H9 (cell line): ENCODE results near the gene SLC7A1. TPM values are rescaled to one million over a fixed set of nuclear protein-coding genes. Genes with fewer than 3 reads are reported as not detected.

ENCODE experiments used
- DNase-seq: peaks from one replicate; pipeline ENCODE4 v3.0.0-alpha.2; 2017
- H2AFZ ChIP-seq: one replicate; pipeline ENCODE4 v1.6.1; 2013; ENCODE audit warnings: mild to moderate bottlenecking, low read length, control low read depth, moderate library complexity
- H2AK5ac ChIP-seq: 2 replicates; pipeline ENCODE4 v1.6.1; 2013; ENCODE audit warnings: low read length, control low read depth, mixed read lengths; ENCODE audit not compliant: insufficient read length
- H2BK120ac ChIP-seq: one replicate; pipeline ENCODE4 v1.6.1; 2013; ENCODE audit warnings: low read depth, mild to moderate bottlenecking, low read length, control low read depth, inconsistent platforms; ENCODE audit not compliant: poor library complexity, severe bottlenecking
- H2BK12ac ChIP-seq: 2 replicates; pipeline ENCODE4 v1.6.1; 2013; ENCODE audit warnings: low read length, control low read depth, mixed read lengths, low read depth; ENCODE audit not compliant: insufficient read length
- H2BK15ac ChIP-seq: 2 replicates; pipeline ENCODE4 v1.6.1; 2013; ENCODE audit warnings: low read depth, low read length, control low read depth
- H2BK20ac ChIP-seq: one replicate; pipeline ENCODE4 v1.6.1; 2013; ENCODE audit warnings: low read depth, mild to moderate bottlenecking, low read length, control low read depth, inconsistent platforms; ENCODE audit not compliant: poor library complexity, severe bottlenecking
- H2BK5ac ChIP-seq: 2 replicates; pipeline ENCODE4 v1.6.1; 2013; ENCODE audit warnings: low read length, control low read depth, mixed read lengths; ENCODE audit not compliant: insufficient read length
- H3K14ac ChIP-seq: 2 replicates; pipeline ENCODE4 v1.6.1; 2013; ENCODE audit warnings: low read length, control low read depth; ENCODE audit not compliant: insufficient read depth
- H3K18ac ChIP-seq: 2 replicates; pipeline ENCODE4 v1.6.1; 2013; ENCODE audit warnings: low read depth, mild to moderate bottlenecking, mixed read lengths, low read length, control low read depth; ENCODE audit not compliant: insufficient read length
- H3K23ac ChIP-seq: 2 replicates; pipeline ENCODE4 v1.6.1; 2013; ENCODE audit warnings: low read length, control low read depth, mixed read lengths, low read depth; ENCODE audit not compliant: insufficient read length
- H3K23me2 ChIP-seq: 2 replicates; pipeline ENCODE4 v1.6.1; 2013; ENCODE audit warnings: low read depth, mild to moderate bottlenecking, mixed read lengths, low read length, control low read depth; ENCODE audit not compliant: insufficient read length, poor library complexity, severe bottlenecking
- H3K27ac ChIP-seq: 2 replicates; pipeline ENCODE4 v1.5.1; 2013; ENCODE audit warnings: low read length, control low read depth, mixed read lengths, low read depth; ENCODE audit not compliant: insufficient read length
- H3K27me3 ChIP-seq: 2 replicates; pipeline ENCODE4 v1.6.1; 2013; ENCODE audit warnings: low read length, control low read depth, inconsistent platforms; ENCODE audit not compliant: insufficient read depth
- H3K4ac ChIP-seq: 2 replicates; pipeline ENCODE4 v1.6.1; 2013; ENCODE audit warnings: low read depth, mild to moderate bottlenecking, control low read depth, inconsistent platforms, low read length, moderate library complexity
- H3K4me1 ChIP-seq: 2 replicates; pipeline ENCODE4 v1.6.1; 2013; ENCODE audit warnings: low read length, control low read depth, inconsistent platforms; ENCODE audit not compliant: insufficient read depth
- H3K4me2 ChIP-seq: 2 replicates; pipeline ENCODE4 v1.6.1; 2013; ENCODE audit warnings: low read length, control low read depth, mixed read lengths; ENCODE audit not compliant: insufficient read length, insufficient read depth
- H3K56ac ChIP-seq: 2 replicates; pipeline ENCODE4 v1.6.1; 2013; ENCODE audit warnings: low read depth, mild to moderate bottlenecking, mixed read lengths, low read length, control low read depth; ENCODE audit not compliant: insufficient read length
- H3K79me1 ChIP-seq: 2 replicates; pipeline ENCODE4 v1.6.1; 2013; ENCODE audit warnings: low read depth, mild to moderate bottlenecking, moderate library complexity, low read length, control low read depth, inconsistent platforms; ENCODE audit not compliant: insufficient read depth, poor library complexity, severe bottlenecking
- H3K79me2 ChIP-seq: 2 replicates; pipeline ENCODE4 v1.6.1; 2013; ENCODE audit warnings: low read length, control low read depth, inconsistent platforms; ENCODE audit not compliant: insufficient read depth
- H3K9ac ChIP-seq: 2 replicates; pipeline ENCODE4 v1.6.1; 2013; ENCODE audit warnings: low read length, control low read depth, mixed read lengths; ENCODE audit not compliant: insufficient read length; ENCODE audit errors: extremely low read depth
- H3K9me3 ChIP-seq: one replicate; pipeline ENCODE4 v1.6.1; 2013; ENCODE audit warnings: low read depth, low read length, inconsistent platforms; ENCODE audit not compliant: control insufficient read depth
- H3T11ph ChIP-seq: one replicate; pipeline ENCODE4 v1.6.1; 2013; ENCODE audit warnings: mild to moderate bottlenecking, low read length, control low read depth, inconsistent platforms
- H4K20me1 ChIP-seq: one replicate; pipeline ENCODE4 v1.6.1; 2013; ENCODE audit not compliant: control insufficient read depth, insufficient read length, insufficient read depth
- H4K5ac ChIP-seq: 2 replicates; pipeline ENCODE4 v1.6.1; 2013; ENCODE audit warnings: low read depth, mild to moderate bottlenecking, mixed read lengths, low read length, control low read depth; ENCODE audit not compliant: insufficient read length
- H4K8ac ChIP-seq: replicated peaks from 2 replicates; pipeline ENCODE4 v1.6.1; 2013; ENCODE audit warnings: low read length, control low read depth, mixed read lengths, low read depth; ENCODE audit not compliant: insufficient read length
- H4K91ac ChIP-seq: 2 replicates; pipeline ENCODE4 v1.6.1; 2013; ENCODE audit warnings: low read depth, mild to moderate bottlenecking, moderate library complexity, mixed read lengths, low read length, control low read depth; ENCODE audit not compliant: insufficient read length
- H3K27ac Mint-ChIP-seq, 3 experiments: 2 replicates in 2 of 3; 3 replicates in 1 of 3; pipeline ENCODE4 v1.8.0; 2020 to 2021; ENCODE audit warnings: mixed read lengths in 3 of 3, mild to moderate bottlenecking in 1 of 3, moderate library complexity in 1 of 3
- H3K27me3 Mint-ChIP-seq: 2 replicates; pipeline ENCODE4 v1.8.0; 2021; ENCODE audit warnings: low read depth, mild to moderate bottlenecking, moderate library complexity, mixed read lengths
- H3K36me3 Mint-ChIP-seq, 3 experiments: 2 replicates in 2 of 3; 3 replicates in 1 of 3; pipeline ENCODE4 v1.8.0; 2020 to 2021; ENCODE audit warnings: low read depth in 3 of 3, mixed read lengths in 3 of 3; ENCODE audit not compliant: insufficient read depth in 1 of 3
- H3K4me1 Mint-ChIP-seq, 2 experiments: 2 replicates each; pipeline ENCODE4 v1.8.0; 2020; ENCODE audit warnings: mixed read lengths in 2 of 2
- H3K4me3 Mint-ChIP-seq, 2 experiments: 2 replicates in 1 of 2; 3 replicates in 1 of 2; pipeline ENCODE4 v1.8.0; 2020 to 2021; ENCODE audit warnings: mild to moderate bottlenecking in 2 of 2, mixed read lengths in 2 of 2, moderate library complexity in 1 of 2
- H3K9me3 Mint-ChIP-seq, 2 experiments: 2 replicates in 1 of 2; 3 replicates in 1 of 2; pipeline ENCODE4 v1.8.0; 2020; ENCODE audit warnings: mild to moderate bottlenecking in 2 of 2, mixed read lengths in 2 of 2, moderate library complexity in 1 of 2
- CTCF ChIP-seq: fragments of 200-600 bp; sonication (generic); conservative IDR thresholded peaks from 3 replicates; pipeline ENCODE4 v1.8.0; 2021; ENCODE audit warnings: antibody characterized with exemption, mild to moderate bottlenecking
- WGBS: extraction: QIAGEN DNeasy Blood & Tissue Kit; methylation state at CpG from one replicate; pipeline ENCODE4 v1.1.7; 2013; ENCODE audit warnings: missing lambda C conversion rate, low lambda C conversion rate, mixed read lengths; ENCODE audit not compliant: insufficient read length; ENCODE audit errors: extremely low coverage; 5-methylcytosine and 5-hydroxymethylcytosine counted together
- total RNA-seq: library from RNA; stranded (reverse); gene quantifications from 2 replicates; pipeline ENCODE4 v1.2.1, GENCODE V29; 2021

SLC7A1 gene
- total RNA-seq, 1 experiment from 2014 or later = 109 TPM

- no peak overlapping the region for H2BK15ac ChIP-seq
- no peaks in the 10 kb centered on the region for H3K27me3 Mint-ChIP-seq
- H2BK12ac ChIP-seq = no peak overlapping the region
- H3K18ac ChIP-seq = no peak overlapping the region
- no peak overlapping the region for H4K8ac ChIP-seq
- H3K27me3 ChIP-seq = no peaks in the 10 kb centered on the region
- no peaks in the 10 kb centered on the region for H3K9me3 Mint-ChIP-seq
- no peaks in the 10 kb centered on the region for H3K23me2 ChIP-seq
- H3K36me3 Mint-ChIP-seq = peaks cover 45 to 91% (median 73%) of the 10 kb centered on the region in 3 experiments; a peak in 6 of 7 replicates
- peaks cover 0 to 2% of the 10 kb centered on the region in 2 experiments; a peak in 1 of 4 replicates for H3K4me1 Mint-ChIP-seq
- no peak overlapping the region for H2BK5ac ChIP-seq
- DNase-seq = no peak
- H3K9ac ChIP-seq = no peak overlapping the region
- no peaks in the 10 kb centered on the region for H3K4me1 ChIP-seq
- H3K4me3 Mint-ChIP-seq = no peak overlapping the region
- no peak overlapping the region for H3K4ac ChIP-seq
- H3K27ac ChIP-seq = no peak overlapping the region
- no peak overlapping the region for H3K23ac ChIP-seq
- no peak overlapping the region for H2AFZ ChIP-seq
- no peaks in the 10 kb centered on the region for H3K79me2 ChIP-seq
- H3K79me1 ChIP-seq = no peaks in the 10 kb centered on the region
- H2BK20ac ChIP-seq = no peak overlapping the region
- no peak overlapping the region for H3K56ac ChIP-seq
- H3K14ac ChIP-seq = no peak overlapping the region; the same call in 1 of the 2 replicates
- WGBS = no CpG with 5 or more reads among the region's 7 CpGs
- H3K27ac Mint-ChIP-seq = no peak overlapping the region
- no peaks in the 10 kb centered on the region for H3K9me3 ChIP-seq
- no peak overlapping the region for H4K91ac ChIP-seq
- H2AK5ac ChIP-seq = no peak overlapping the region
- H4K5ac ChIP-seq = no peak overlapping the region
- peaks cover 3% of the 10 kb centered on the region for H4K20me1 ChIP-seq
- TF ChIP-seq CTCF = no peak
- no peak overlapping the region for H3T11ph ChIP-seq
- no peak overlapping the region for H2BK120ac ChIP-seq
- H3K4me2 ChIP-seq = no peak overlapping the region
These were observed 80.1 kb downstream of the SLC7A1 start for GRCh38 chr13:29515372-29515771.
